ENCODE measurements around the gene PDCD4. TPM values are rescaled to one million over a fixed set of nuclear protein-coding genes. Genes with fewer than 3 reads are reported as not detected.
"Not testable (repeated sequence)": the region's sequence is repeated elsewhere in the genome, so short reads cannot be mapped to it uniquely, and the experiment has no call there.

Gene PDCD4
- total RNA-seq, 4 donors from 2014 or later = 17.4 to 157 (median 138) TPM

GRCh38 chr10:110863956-110864355 lies 7.8 kb upstream of the PDCD4 start:
- Histone ChIP-seq H3K4me3 (no peak overlapping the region), H3K27ac (peak overlapping the region; percentile 67 to 74), H3K36me3 (no peaks in the 10 kb centered on the region), H3K27me3 (no peaks in the 10 kb centered on the region), H3K9me3 (no peaks in the 10 kb centered on the region), H3K4me1 (peaks cover 0 to 7% of the 10 kb centered on the region in 2 donors)
- DNase-seq = no peak
- no peak for TF ChIP-seq POLR2A (IDR thresholded peaks at IDR 0.05)
- TF ChIP-seq, protein P1, sequence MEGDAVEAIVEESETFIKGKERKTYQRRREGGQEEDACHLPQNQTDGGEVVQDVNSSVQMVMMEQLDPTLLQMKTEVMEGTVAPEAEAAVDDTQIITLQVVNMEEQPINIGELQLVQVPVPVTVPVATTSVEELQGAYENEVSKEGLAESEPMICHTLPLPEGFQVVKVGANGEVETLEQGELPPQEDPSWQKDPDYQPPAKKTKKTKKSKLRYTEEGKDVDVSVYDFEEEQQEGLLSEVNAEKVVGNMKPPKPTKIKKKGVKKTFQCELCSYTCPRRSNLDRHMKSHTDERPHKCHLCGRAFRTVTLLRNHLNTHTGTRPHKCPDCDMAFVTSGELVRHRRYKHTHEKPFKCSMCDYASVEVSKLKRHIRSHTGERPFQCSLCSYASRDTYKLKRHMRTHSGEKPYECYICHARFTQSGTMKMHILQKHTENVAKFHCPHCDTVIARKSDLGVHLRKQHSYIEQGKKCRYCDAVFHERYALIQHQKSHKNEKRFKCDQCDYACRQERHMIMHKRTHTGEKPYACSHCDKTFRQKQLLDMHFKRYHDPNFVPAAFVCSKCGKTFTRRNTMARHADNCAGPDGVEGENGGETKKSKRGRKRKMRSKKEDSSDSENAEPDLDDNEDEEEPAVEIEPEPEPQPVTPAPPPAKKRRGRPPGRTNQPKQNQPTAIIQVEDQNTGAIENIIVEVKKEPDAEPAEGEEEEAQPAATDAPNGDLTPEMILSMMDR (IDR thresholded peaks at IDR 0.05) = no peak
- intact Hi-C loops (cut with DNase I; ENCODE audit: low total_unique reads) = no loop called here

DNA sequence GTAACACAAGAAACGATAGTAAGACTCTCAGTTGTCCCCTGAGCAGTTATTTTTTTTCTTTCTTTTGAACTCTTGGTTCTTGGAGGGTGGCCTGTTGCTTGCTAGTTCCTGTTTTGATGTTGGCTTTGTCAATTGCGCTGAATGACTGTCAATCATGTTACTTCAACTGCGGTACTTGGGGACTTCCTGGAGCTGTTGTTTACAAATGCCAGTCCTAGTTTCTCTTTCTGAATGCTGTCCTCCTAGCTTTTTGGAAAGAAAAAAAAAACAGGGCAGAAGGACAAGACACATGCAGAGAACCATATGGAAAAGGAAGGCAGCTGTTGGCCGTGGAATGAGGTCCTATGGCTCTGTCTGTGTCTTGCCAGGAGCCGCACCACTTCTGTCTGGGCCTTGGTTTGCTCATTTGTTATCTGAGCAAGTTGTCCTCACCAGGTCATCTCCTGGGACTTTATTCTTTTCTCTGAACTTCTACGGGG lies 7.0 kb upstream of the PDCD4 start:
- Histone ChIP-seq H3K27me3 (no peaks in the 10 kb centered on the region), H3K4me1 (peaks cover 0 to 7% of the 10 kb centered on the region in 2 donors), H3K9me3 (no peaks in the 10 kb centered on the region), H3K27ac (peak overlapping the region; percentile 67 to 74), H3K4me3 (no peak overlapping the region), H3K36me3 (no peaks in the 10 kb centered on the region)
- intact Hi-C loops (cut with DNase I; ENCODE audit: low total_unique reads) = no loop called here
- no peak for TF ChIP-seq POLR2A (IDR thresholded peaks at IDR 0.05)
- TF ChIP-seq, protein P1 (IDR thresholded peaks at IDR 0.05) = no peak
- no peak for DNase-seq

GRCh38 chr10:110865186-110865808 lies 6.4 kb upstream of the PDCD4 start:
- TF ChIP-seq, protein P1 (IDR thresholded peaks at IDR 0.05) = no peak
- no peak for TF ChIP-seq POLR2A (IDR thresholded peaks at IDR 0.05)
- DNase-seq = peak in 1 of 2 donors; percentile 54
- intact Hi-C loops (cut with DNase I; ENCODE audit: low total_unique reads) = no loop called here
- Histone ChIP-seq H3K9me3 (no peaks in the 10 kb centered on the region), H3K36me3 (no peaks in the 10 kb centered on the region), H3K4me3 (no peak overlapping the region), H3K4me1 (peaks cover 0 to 7% of the 10 kb centered on the region in 2 donors), H3K27ac (peak overlapping the region; percentile 67 to 74), H3K27me3 (no peaks in the 10 kb centered on the region)

DNA sequence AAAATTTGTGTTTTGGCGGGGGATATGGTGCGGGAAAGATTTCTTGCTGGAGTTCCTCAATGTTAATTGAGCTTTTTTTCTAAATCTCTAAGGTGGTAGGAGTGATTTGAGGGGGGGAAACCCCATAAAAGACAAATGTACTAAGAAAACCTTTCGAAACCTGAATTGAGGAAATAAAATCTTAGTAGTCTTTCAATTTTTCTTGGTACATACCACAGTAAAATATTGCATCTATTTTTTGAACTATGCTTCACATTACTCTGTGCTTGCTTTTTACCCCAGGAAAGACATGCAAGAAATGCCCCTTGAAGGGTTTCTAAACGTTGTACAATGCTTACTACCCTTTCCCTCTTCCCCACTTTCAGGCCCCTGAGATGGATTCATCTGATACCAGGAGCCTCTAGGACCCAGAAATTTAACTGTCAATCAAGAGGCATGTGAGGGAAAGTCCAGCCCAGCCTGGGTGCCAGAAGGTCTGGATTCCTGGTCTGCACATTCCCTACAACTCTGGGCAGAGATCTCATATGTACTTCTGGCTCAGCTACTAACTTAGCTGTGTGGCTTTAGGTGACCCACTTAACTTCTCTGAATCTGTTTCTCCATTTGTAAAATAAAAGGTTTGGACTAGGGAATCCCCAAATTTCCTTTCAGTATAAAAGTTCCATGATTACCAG lies 5.8 kb upstream of the PDCD4 start:
- TF ChIP-seq, protein P1 (IDR thresholded peaks at IDR 0.05) = no peak
- TF ChIP-seq POLR2A (IDR thresholded peaks at IDR 0.05) = no peak
- intact Hi-C loops (cut with DNase I; ENCODE audit: low total_unique reads) = no loop called here
- Histone ChIP-seq H3K36me3 (no peaks in the 10 kb centered on the region), H3K4me1 (peaks cover 0 to 7% of the 10 kb centered on the region in 2 donors), H3K27me3 (no peaks in the 10 kb centered on the region), H3K9me3 (no peaks in the 10 kb centered on the region), H3K27ac (peak overlapping the region; percentile 67 to 74), H3K4me3 (no peak overlapping the region)
- DNase-seq = no peak

DNA sequence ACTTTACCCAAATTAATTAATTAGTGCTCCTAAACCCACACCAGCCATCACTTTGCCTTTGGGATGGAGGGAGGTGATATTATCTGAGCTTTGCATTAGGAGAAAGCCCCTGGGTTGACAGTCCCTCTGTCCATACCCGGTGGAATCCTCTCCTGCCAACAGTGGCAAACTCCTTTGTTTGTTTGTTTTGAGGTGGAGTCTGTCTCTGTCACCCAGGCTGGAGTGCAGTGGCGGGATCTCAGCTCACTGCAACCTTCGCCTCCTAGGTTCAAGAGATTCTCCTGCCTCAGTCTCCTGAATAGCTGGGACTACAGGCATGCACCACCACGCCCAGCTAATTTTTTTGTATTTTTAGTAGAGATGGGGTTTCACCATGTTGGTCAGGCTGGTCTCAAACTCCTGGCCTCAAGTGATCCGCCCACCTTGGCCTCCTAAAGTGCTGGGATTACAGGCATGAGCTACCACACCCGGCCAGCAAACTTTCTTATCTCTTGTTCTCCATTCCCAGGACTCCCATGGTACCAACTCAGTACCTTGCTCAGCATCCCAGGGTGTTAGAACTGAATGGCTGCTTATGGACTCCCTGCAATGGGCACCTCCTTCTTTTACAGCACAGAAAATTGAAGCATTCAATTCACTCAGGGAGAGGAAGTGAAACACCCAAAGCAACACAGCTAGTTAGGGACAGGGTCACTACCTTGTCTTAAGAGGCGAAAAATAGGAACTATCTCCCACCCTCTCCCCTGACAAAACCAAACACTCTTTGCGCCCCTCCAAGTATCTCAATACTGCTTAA lies 4.5 kb upstream of the PDCD4 start:
- DNase-seq; intact Hi-C loops (cut with DNase I; ENCODE audit: low total_unique reads); H3K36me3 ChIP-seq; H3K4me1 ChIP-seq; H3K9me3 ChIP-seq; H3K27me3 ChIP-seq; H3K4me3 ChIP-seq: not testable (repeated sequence)
- H3K27ac ChIP-seq = peak overlapping the region in 1 of 2 donors; percentile 74
